Measurements from ENCODE around the gene PHLDB2.
A peak's percentile ranks its signal among the peaks of the same experiment; 100 is the strongest.

The PHLDB2 gene

GRCh38 chr3:111885578-111885977 is 26.5 kb downstream of the PHLDB2 start:
- DNase-seq = no peak

- no peak for DNase-seq
These were observed 31.1 kb downstream of the PHLDB2 start for GRCh38 chr3:111890051-111890580.

GRCh38 chr3:111892070-111892469 is 33.0 kb downstream of the PHLDB2 start:
- DNase-seq = no peak

- peak; percentile 36 for DNase-seq
These were observed 36.0 kb downstream of the PHLDB2 start for GRCh38 chr3:111895071-111895470.

- no peak for DNase-seq
These were observed 40.9 kb downstream of the PHLDB2 start for GRCh38 chr3:111899966-111900365.

- no peak for DNase-seq
These were observed 42.6 kb downstream of the PHLDB2 start for GRCh38 chr3:111901637-111902036.

- no peak for DNase-seq
These were observed 43.5 kb downstream of the PHLDB2 start for GRCh38 chr3:111902534-111902933.

- no peak for DNase-seq
These were observed 44.0 kb downstream of the PHLDB2 start for GRCh38 chr3:111903067-111903511.

GRCh38 chr3:111904376-111905241 is 45.5 kb downstream of the PHLDB2 start:
- DNase-seq = peak; percentile 81

- DNase-seq = no peak
These were observed 47.6 kb downstream of the PHLDB2 start for GRCh38 chr3:111906656-111907055.

- no peak for DNase-seq
These were observed 48.1 kb downstream of the PHLDB2 start for GRCh38 chr3:111907151-111907550.

- DNase-seq = no peak
These were observed 51.7 kb downstream of the PHLDB2 start for GRCh38 chr3:111910806-111911205.

GRCh38 chr3:111911446-111911845 is 52.4 kb downstream of the PHLDB2 start:
- DNase-seq = no peak

GRCh38 chr3:111913163-111913763 is 54.2 kb downstream of the PHLDB2 start:
- DNase-seq = no peak

GRCh38 chr3:111915905-111916304 is 56.8 kb downstream of the PHLDB2 start:
- no peak for DNase-seq

- DNase-seq = no peak
These were observed 58.2 kb downstream of the PHLDB2 start for GRCh38 chr3:111917300-111917699.

GRCh38 chr3:111919370-111920065 is 60.5 kb downstream of the PHLDB2 start:
- DNase-seq = no peak

- no peak for DNase-seq
These were observed 62.1 kb downstream of the PHLDB2 start for GRCh38 chr3:111921181-111921580.

- DNase-seq = no peak
These were observed 64.2 kb downstream of the PHLDB2 start for GRCh38 chr3:111923095-111923771.

GRCh38 chr3:111923806-111924205 is 64.7 kb downstream of the PHLDB2 start:
- DNase-seq = no peak

- no peak for DNase-seq
These were observed 65.2 kb downstream of the PHLDB2 start for GRCh38 chr3:111924283-111924682.

- no peak for DNase-seq
These were observed 67.2 kb downstream of the PHLDB2 start for GRCh38 chr3:111926266-111926676.

GRCh38 chr3:111928613-111929012 is 69.5 kb downstream of the PHLDB2 start:
- DNase-seq = no peak
